LNCAP (cell line): ENCODE measurements around the gene PKNOX2.

Experiments used
- CTCF ChIP-seq: fragments of 450-650 bp; IDR thresholded peaks from 2 replicates; pipeline ENCODE4 v1.5.1; 2017; ENCODE audit warnings: mild to moderate bottlenecking

The PKNOX2 gene

GRCh38 chr11:125223901-125224361 lies 59.4 kb downstream of the PKNOX2 start:
- no peak for TF ChIP-seq CTCF

- TF ChIP-seq CTCF = peak; percentile 25; the same call in 1 of the 2 replicates
These were observed 60.0 kb downstream of the PKNOX2 start for GRCh38 chr11:125224391-125225021.

DNA sequence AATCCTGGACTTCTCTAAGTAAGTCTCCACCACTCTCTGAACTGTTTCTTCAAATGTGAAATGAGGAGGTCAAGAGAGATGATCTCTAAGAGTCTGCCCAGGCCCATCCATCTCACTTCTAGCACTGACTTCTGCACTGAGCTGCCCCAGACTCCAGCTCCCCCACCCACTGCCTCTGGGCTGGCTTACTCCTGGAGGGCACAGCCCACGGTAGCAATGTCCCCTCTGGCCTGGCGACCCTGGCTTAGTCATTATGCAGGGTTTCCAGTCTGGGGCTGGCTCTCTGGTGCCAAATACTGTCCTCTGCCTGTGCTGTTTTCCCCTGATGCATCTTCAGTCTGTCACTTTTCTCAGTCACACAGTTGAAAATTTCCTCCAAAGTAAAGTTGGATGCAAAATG lies 60.9 kb downstream of the PKNOX2 start:
- no peak for TF ChIP-seq CTCF

DNA sequence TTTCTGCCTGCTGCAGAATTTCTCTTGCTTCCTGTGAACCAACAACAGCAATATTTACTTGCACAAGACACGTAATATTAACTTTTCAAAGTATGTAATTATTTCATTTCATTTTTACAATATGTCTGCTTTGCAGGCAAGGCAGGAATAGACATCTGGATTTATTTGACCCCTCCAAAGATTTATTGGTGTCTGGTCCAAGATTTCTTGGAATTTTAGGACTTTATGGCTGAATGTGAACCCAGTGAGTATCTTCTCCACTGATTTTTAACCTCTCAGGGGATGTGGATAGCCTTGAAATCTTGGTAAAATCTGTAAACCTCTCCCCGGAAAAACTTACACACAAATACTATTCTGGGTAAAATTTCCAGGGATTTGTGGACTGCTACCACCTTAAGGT lies 61.5 kb downstream of the PKNOX2 start:
- TF ChIP-seq CTCF = no peak

DNA sequence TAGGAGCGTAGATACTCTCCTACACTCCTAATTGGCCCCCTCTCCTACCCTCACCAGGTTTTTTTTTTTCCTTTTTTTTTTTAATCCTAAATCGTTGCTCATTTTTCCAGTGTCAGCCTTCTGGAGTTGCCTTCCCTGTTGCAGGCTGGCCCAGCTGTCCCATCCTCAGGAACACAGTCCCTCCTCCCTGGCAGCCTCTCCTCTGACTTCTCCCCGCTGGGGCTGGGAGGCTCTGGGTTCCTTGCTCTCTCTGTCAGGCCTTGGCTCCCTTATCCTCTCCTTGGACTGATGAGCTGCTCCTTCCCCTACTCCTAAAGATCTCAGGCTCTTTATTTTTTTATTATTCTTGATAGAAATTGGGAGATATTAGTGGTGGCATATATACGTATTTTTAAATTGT lies 62.2 kb downstream of the PKNOX2 start:
- no peak for TF ChIP-seq CTCF

- no peak for TF ChIP-seq CTCF
These were observed 62.6 kb downstream of the PKNOX2 start for GRCh38 chr11:125227151-125227550.

- TF ChIP-seq CTCF = no peak
These were observed 63.9 kb downstream of the PKNOX2 start for GRCh38 chr11:125228445-125228844.

DNA sequence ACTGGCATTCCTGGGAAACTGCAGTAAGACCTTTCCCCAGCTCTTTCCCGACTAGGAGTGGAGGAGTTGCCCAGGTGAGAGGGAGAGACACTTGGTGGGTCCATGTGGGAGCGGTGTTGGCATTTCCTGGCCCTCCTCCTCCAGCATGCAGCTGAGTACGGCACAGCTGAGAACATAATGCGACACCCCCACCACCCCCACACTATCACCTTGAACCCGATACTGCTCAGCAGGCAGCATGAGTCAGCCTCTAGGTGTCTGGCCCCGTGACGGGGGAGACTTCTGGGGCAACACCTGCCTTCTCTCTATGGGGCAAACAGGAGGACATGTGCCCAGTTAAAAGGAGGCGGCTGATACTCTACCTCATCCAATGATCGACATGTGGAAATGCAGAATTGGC lies 64.4 kb downstream of the PKNOX2 start:
- no peak for TF ChIP-seq CTCF
